HG02840 (cell line): Measurements from ENCODE around the gene XIAP.

Source experiments
- ATAC-seq: cut with Tn5 transposase; IDR thresholded peaks from one replicate; pipeline ENCODE4 v1.9.1; 2021; ENCODE audit warnings: mild to moderate bottlenecking, moderate library complexity, moderate number of reproducible peaks; ENCODE audit not compliant: unreplicated experiment, low FRiP score

The XIAP gene

DNA sequence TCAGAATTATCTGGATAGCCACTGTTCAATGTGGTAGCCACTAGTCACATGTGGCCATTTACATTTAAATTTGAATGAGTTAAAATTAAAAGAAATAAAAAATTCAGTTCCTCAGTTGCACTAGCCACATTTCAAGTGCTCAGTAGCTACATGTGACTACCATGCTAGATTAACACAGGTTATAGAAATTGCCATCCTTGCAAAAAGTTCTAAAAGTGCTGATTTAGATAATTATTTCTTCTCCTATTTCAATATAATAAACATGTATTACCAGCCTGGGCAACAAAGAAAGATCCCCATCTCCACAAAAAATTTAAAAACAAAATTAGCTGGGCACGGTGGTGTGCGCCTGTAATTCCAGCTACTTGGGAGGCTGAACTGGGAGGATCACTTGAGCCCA is 90.0 kb downstream of the XIAP start:
- no peak for ATAC-seq

DNA sequence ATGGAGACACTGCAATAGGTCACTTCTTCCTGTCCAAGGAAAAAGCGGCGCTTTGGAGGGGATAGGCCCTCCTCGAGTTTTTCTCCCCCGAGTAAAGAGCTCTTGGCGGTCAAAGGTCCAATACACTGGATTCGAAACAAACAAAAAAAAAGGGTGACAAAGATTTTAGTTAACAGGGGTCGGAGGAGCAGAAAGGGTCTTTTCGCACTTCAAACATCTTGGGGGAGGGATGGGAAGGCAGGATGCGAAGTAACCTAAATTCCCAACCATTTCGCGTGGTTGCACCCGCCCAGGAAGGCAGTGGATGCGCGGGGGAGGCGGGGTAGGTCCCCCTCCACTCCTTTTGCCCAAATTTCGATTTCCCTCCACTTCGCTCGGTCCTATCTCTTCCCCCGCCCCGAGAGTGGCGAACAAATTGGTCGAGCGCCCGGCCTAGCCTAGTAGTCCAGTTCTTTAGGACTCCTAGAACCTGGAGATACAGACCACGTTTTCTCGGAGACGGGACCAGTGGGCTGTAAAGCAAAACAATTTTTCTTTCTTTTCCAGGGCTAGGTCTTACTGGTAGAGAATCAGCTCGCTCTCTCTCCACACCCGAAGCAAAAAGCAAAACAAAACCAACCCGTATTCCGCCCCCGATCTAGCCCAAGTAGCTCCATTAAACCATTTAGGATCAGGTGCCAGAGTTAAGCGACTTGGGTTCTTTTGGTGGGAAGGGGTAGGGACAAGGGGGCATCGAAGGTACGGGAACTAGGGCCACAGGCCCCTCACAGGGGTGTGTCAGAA is 99.6 kb downstream of the XIAP start:
- ATAC-seq = no peak

DNA sequence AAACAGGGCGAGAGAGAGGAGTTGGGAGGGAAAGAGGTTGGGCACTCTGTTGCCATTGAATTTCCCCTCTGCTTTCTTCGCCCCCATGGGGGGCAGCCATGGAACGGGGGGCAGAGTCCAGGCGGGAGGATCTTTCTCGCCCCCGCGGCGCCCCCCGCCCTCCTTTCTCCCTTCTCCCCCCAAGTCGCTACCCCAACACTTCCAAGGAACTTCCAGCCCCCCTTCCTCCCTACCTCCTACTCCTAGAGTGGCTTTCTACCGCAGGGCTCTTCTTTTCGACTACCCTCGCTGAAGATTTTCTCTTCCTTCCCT is 101.1 kb downstream of the XIAP start:
- no peak for ATAC-seq

DNA sequence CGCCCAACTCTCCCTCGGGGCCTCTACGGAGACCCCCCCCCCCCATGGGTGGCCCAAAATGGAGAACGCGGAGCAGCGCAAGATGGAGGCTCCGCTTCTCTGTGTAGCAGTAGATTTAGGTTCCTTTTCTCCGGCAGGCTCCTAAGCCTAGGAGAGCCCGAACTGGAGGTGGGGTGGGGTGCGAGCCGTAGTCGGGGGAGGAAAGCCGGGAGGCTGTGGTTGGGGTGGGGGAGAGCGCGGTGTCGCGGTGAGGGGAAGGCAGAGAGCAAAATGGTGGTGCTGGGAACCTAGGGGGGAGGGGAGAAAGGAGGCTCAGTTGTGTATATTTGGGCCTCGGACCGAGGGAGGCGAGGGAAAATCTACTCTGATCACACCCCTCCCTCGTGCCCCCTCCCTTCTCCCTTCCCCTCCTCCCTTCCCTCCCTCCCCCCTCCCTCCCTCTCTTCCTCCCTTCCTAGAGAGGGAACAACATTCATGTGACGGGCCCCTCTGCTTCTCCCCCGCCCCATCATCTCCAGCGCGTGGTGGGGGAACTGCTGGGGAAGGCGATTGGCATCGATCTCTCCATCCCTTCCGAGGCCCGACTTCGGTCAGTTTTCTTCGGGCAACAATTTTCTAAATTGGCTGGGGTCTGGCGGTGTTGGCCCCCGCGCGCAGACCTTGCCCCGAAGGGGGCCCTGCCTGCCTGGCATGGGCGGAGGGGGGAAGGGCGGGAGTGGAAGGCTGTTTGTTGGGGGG is 101.6 kb downstream of the XIAP start, which contains the start of gene STAG2:
Gene STAG2, plus strand, starts transcription at position 439 of the 738 bp plus-strand sequence. CDS start 60,922 bp downstream, outside the sequence.
- ATAC-seq = no peak

DNA sequence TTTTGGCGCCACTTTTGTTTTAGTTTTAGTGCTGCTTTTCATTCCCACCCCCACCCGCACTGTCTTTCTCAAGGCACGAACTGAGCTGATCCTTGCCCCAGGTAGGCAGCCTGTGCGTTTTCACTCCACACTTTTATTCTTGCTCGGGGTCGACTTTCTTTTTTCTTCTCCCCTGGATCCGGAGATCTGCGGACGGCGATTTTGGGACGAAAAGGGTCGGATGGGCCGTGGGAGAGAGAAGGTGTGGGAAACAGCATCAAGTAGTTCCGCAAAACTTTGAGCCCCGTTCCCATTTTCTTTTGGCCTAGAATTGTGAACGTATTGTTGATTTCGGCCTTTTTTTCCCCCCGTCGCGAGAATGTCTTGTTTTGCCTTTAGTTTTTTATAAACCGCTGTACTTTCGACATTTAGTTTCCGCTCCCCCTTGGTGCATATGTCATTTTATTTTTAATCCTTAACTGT is 102.2 kb downstream of the XIAP start:
- ATAC-seq = no peak

DNA sequence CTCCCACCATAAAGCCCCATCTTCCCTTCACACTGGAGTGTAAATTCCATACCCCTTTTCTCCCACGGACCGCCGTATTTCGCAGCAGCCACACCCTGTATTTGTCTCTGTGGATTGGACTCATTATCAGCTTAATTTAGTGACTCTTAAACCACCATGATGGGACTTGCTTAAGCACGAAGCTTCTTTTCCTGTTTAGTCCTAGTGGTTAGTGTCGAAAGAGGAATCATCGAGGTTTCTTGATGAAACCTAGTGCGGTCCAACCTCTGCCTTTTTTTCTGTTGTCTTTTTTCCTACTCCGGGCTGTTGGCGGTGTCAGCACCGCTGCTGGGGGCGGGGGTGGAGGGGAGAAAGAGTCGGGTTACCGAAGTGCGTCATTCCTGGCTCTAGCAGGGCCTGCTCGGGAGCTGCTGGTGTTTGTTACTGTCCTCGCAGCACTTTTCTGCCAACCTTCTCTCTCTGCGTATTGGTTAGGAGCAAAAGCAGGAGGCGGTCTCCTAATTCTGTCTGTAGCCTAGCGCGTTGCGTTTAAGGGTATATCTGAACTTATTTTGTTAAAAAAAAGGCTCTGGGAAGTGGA is 103.0 kb downstream of the XIAP start:
- peak; percentile 47 for ATAC-seq
